Vagina (tissue), 2 donors: ENCODE results near the gene RRAS. TPM values are rescaled to one million over a fixed set of nuclear protein-coding genes. Genes with fewer than 3 reads are reported as not detected.

Source experiments
- DNase-seq, 2 donors: peaks; one replicate each; pipeline ENCODE4 v3.0.0-alpha.2; 2017; ENCODE audit errors: extremely low spot score in 2 of 2
- H3K27ac ChIP-seq: fragments of 200-600 bp; sonication (generic); one replicate; pipeline ENCODE4 v1.5.1; 2019
- H3K27me3 ChIP-seq: fragments of 200-600 bp; sonication (generic); one replicate; pipeline ENCODE4 v1.5.1; 2019
- H3K36me3 ChIP-seq, 2 donors: fragments of 200-600 bp; sonication (generic); one replicate each; pipeline ENCODE4 v1.5.1; 2017 to 2019
- H3K4me1 ChIP-seq: fragments of 200-600 bp; sonication (generic); one replicate; pipeline ENCODE4 v1.5.1; 2019
- H3K4me3 ChIP-seq, 2 donors: fragments of 200-600 bp; sonication (generic); 1 replicate in 1 of 2; 2 replicates in 1 of 2; pipeline ENCODE4 v1.5.1; 2016 to 2019
- H3K9me3 ChIP-seq: fragments of 200-600 bp; sonication (generic); one replicate; pipeline ENCODE4 v1.5.1; 2019
- POLR2A ChIP-seq, 2 donors: fragments of 450-650 bp; IDR thresholded peaks; one replicate each; pipeline ENCODE4 v1.6.1; 2017; ENCODE audit warnings: antibody characterized with exemption in 2 of 2, mild to moderate bottlenecking in 2 of 2, moderate library complexity in 2 of 2
- POLR2AphosphoS5 ChIP-seq, 2 donors: sonication (generic); formaldehyde crosslinking; IDR thresholded peaks; one replicate each; pipeline ENCODE4 v1.9.0; 2017; ENCODE audit warnings: antibody characterized with exemption in 2 of 2, mild to moderate bottlenecking in 2 of 2, low read depth in 1 of 2; ENCODE audit not compliant: insufficient read depth in 1 of 2
- intact Hi-C: fragments of 100-400 bp; cut with DNase I; formaldehyde crosslinking; loops from one replicate; pipeline ENCODE4 v1.15.1; 2023
- total RNA-seq: library from RNA; depleted of rRNA; stranded (reverse); fragments of >200 nt; gene quantifications from one replicate; pipeline ENCODE4 v1.2.3, GENCODE V29; 2016
- TF ChIP-seq, protein P1 (sequence below), 3 experiments: fragments of 450-650 bp in 2 of 3; fragments of 200-600 bp in 1 of 3; sonication (generic) in 1 of 3; IDR thresholded peaks; one replicate each; pipeline ENCODE4 v1.5.1; 2017 to 2019; ENCODE audit warnings: antibody characterized with exemption in 3 of 3, mild to moderate bottlenecking in 2 of 3, moderate library complexity in 2 of 3

RRAS gene
- total RNA-seq, 1 donor from 2014 or later = 112 TPM

DNA sequence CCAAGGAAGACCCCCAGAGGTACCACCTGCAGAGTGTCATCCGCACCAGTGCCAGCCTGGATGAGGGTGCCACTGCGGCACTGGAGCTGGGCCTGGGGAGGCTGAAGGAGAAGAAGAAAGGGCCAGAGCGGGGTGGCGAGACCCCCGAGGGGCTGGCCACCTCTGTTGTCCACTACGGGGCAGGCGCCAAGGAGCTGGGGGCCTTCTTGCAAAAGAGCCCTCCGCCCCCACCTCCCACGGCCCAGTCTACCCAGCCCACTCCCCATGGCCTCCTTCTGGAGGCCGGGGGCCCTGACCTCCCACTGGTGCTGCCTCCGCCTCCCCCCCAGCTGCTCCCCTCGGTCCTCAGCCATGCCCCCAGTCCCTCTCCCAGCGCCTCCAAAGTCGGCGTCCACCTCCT is 43.5 kb downstream of the RRAS start:
- Histone ChIP-seq H3K27ac (no peak overlapping the region), H3K4me1 (peaks cover 18% of the 10 kb centered on the region), H3K36me3 (peaks cover 0 to 46% of the 10 kb centered on the region in 2 donors), H3K4me3 (no peak overlapping the region), H3K27me3 (no peaks in the 10 kb centered on the region), H3K9me3 (no peaks in the 10 kb centered on the region)
- TF ChIP-seq POLR2AphosphoS5 (IDR thresholded peaks at IDR 0.05; ENCODE audit: insufficient read depth in 1 of 2, low read depth in 1 of 2) = no peak
- TF ChIP-seq POLR2A (IDR thresholded peaks at IDR 0.05) = no peak
- TF ChIP-seq, protein P1, sequence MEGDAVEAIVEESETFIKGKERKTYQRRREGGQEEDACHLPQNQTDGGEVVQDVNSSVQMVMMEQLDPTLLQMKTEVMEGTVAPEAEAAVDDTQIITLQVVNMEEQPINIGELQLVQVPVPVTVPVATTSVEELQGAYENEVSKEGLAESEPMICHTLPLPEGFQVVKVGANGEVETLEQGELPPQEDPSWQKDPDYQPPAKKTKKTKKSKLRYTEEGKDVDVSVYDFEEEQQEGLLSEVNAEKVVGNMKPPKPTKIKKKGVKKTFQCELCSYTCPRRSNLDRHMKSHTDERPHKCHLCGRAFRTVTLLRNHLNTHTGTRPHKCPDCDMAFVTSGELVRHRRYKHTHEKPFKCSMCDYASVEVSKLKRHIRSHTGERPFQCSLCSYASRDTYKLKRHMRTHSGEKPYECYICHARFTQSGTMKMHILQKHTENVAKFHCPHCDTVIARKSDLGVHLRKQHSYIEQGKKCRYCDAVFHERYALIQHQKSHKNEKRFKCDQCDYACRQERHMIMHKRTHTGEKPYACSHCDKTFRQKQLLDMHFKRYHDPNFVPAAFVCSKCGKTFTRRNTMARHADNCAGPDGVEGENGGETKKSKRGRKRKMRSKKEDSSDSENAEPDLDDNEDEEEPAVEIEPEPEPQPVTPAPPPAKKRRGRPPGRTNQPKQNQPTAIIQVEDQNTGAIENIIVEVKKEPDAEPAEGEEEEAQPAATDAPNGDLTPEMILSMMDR (IDR thresholded peaks at IDR 0.05) = no peak
- no peak for DNase-seq
- intact Hi-C loops = no loop called here

DNA sequence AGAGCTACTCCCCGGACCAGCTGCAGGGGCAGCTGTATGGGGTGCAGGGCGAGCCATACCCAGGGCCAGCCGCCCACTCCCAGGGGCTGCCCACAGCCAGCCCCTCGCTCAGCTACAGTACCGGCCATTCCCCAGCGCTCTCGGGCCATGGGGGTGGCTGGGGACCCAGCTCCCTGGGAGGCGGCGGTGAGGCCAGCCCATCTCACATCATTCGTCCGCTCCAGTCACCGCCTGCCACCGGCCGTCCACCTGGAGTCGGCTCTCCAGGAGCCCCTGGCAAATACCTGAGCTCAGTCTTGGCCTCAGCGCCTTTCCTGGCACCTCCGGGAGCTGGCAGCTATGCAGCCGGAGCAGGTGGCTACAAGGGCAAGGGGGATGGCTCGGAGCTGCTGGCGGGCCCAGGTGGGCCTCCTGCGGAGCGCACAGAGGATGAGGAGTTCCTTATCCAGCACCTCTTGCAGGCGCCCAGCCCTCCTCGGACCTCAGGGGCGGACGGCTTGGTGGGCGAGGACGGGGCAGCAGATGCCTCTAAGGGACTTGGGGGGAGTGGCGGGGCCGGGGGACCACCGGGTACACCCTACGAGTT is 44.0 kb downstream of the RRAS start:
- no peaks in the 10 kb centered on the region for H3K27me3 ChIP-seq
- intact Hi-C loops = no loop called here
- TF ChIP-seq POLR2AphosphoS5 (IDR thresholded peaks at IDR 0.05; ENCODE audit: insufficient read depth in 1 of 2, low read depth in 1 of 2) (no peak), POLR2A (IDR thresholded peaks at IDR 0.05) (no peak)
- TF ChIP-seq, protein P1 (IDR thresholded peaks at IDR 0.05) = no peak
- no peak for DNase-seq
- H3K9me3 ChIP-seq = no peaks in the 10 kb centered on the region
- no peak overlapping the region for H3K4me3 ChIP-seq
- peaks cover 18% of the 10 kb centered on the region for H3K4me1 ChIP-seq
- no peak overlapping the region for H3K27ac ChIP-seq
- peaks cover 0 to 41% of the 10 kb centered on the region in 2 donors for H3K36me3 ChIP-seq

DNA sequence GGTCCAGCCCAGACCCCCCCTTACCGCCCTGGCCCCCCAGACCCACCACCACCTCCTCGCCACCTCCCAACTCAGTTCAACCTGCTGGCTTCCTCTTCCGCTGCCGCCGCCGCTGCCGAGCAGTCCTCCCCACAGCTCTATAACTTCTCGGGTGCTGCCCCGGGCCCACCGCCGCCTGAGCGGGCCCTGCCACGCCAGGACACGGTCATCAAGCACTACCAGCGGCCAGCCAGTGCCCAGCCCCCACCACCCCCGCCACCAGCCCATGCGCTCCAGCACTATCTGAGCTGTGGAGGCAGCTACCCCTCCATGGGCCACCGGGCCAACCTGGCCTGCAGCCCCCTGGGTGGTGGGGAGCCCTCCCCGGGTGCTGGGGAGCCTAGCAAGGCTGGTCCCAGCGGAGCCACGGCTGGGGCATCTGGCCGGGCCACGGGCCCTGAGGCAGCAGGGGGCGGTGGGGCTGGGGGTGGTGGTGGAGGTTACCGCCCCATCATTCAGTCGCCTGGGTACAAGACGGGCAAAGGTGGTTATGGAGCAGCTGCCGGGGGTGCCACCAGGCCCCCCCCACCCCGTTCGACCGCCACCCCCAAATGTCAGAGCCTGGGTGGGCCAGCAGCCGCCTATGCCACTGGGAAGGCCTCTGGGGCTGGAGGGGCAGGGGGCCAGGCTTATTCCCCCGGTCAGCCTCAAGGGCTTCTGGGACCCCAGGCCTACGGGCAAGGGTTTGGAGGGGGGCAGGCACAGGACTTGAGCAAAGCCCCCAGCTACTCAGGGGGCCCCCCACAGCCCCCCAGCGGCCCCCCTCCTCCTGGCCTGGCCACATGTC is 44.7 kb downstream of the RRAS start:
- Histone ChIP-seq H3K36me3 (peaks cover 0 to 35% of the 10 kb centered on the region in 2 donors), H3K4me3 (no peak overlapping the region), H3K4me1 (peaks cover 18% of the 10 kb centered on the region), H3K27me3 (no peaks in the 10 kb centered on the region), H3K9me3 (no peaks in the 10 kb centered on the region), H3K27ac (no peak overlapping the region)
- no peak for DNase-seq
- intact Hi-C loops = no loop called here
- TF ChIP-seq, protein P1 (IDR thresholded peaks at IDR 0.05) = no peak

DNA sequence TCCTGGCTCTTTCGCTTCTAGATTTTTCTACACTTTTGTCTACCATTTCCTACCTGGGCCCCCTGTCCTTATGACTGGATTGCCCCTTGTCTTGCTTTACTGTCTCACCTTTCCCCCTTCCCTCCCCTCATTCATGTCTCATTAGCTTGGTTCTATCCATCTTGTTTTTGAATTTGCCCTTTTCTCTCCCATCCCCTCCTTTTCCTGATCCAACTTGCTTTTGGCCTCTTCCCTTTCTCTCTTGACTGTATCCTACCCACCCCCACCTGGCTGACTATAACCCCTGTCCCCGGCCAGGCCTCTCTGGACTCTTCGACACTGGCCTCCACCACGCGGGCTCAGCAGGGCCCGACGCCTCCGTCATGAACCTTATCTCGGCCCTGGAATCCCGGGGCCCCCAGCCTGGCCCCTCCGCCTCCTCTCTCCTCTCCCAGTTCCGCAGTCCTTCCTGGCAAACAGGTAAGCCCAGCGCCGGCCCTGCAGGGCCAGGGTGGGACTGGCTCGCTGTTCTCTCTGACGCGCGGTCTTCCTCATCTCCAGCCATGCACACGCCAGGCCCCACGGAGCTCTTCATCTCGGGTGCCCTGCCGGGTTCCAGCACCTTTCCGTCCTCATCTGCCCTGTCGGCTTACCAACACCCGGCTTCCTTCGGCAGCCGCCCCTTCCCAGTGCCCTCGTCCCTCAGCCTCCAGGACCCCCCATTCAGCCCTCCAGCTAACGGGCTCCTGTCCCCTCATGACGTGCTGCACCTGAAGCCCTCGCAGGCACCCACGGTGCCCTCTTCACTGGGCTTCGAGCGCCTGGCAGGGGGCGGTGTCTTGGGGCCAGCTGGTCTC is 45.6 kb downstream of the RRAS start:
- Histone ChIP-seq H3K27ac (peak overlapping the region; percentile 91), H3K4me3 (no peak overlapping the region), H3K4me1 (peaks cover 24% of the 10 kb centered on the region), H3K36me3 (peaks cover 0 to 27% of the 10 kb centered on the region in 2 donors), H3K9me3 (no peaks in the 10 kb centered on the region), H3K27me3 (no peaks in the 10 kb centered on the region)
- TF ChIP-seq POLR2A (IDR thresholded peaks at IDR 0.05) (no peak), POLR2AphosphoS5 (IDR thresholded peaks at IDR 0.05; ENCODE audit: insufficient read depth in 1 of 2, low read depth in 1 of 2) (no peak)
- TF ChIP-seq, protein P1 (IDR thresholded peaks at IDR 0.05) = no peak
- intact Hi-C loops = no loop called here
- DNase-seq = no peak
